Thyroid gland (tissue), 4 donors: Measurements from ENCODE around the gene ARFGEF2. TPM values are rescaled to one million over a fixed set of nuclear protein-coding genes. Genes with fewer than 3 reads are reported as not detected.

Experiments
- DNase-seq, 2 donors: peaks; one replicate each; pipeline ENCODE4 v3.0.0-alpha.2; 2019
- H3K27ac ChIP-seq, 3 donors: fragments of 200-600 bp; sonication (generic); 1 replicate in 2 of 3; 2 replicates in 1 of 3; pipeline ENCODE4 v1.5.1; 2016 to 2019; ENCODE audit warnings: mild to moderate bottlenecking in 1 of 3, moderate library complexity in 1 of 3
- H3K27me3 ChIP-seq: fragments of 200-600 bp; sonication (generic); one replicate; pipeline ENCODE4 v1.5.1; 2019
- H3K36me3 ChIP-seq, 2 donors: fragments of 200-600 bp; sonication (generic); one replicate each; pipeline ENCODE4 v1.5.1; 2016 to 2019
- H3K4me1 ChIP-seq, 2 donors: fragments of 200-600 bp; sonication (generic); one replicate each; pipeline ENCODE4 v1.5.1; 2017 to 2019
- H3K4me3 ChIP-seq, 3 donors: fragments of 200-600 bp; sonication (generic); replicated peaks in 1 of 3; 1 replicate in 2 of 3; 2 replicates in 1 of 3; pipeline ENCODE4 v1.5.1; 2016; ENCODE audit warnings: mild to moderate bottlenecking in 1 of 3
- H3K9me3 ChIP-seq: fragments of 200-600 bp; sonication (generic); one replicate; pipeline ENCODE4 v1.5.1; 2017
- CTCF ChIP-seq, 6 experiments: fragments of 200-600 bp in 3 of 6; fragments of 450-650 bp in 3 of 6; sonication (generic) in 3 of 6; IDR thresholded peaks; one replicate each; pipeline ENCODE4 v1.5.1; 2016 to 2019; ENCODE audit warnings: antibody characterized with exemption in 6 of 6, mild to moderate bottlenecking in 2 of 6, inconsistent platforms in 1 of 6, moderate library complexity in 1 of 6
- POLR2A ChIP-seq, 2 donors: fragments of 450-650 bp; IDR thresholded peaks; one replicate each; pipeline ENCODE4 v1.6.1; 2017; ENCODE audit warnings: antibody characterized with exemption in 2 of 2, mild to moderate bottlenecking in 2 of 2, moderate library complexity in 1 of 2
- WGBS, 2 donors: methylation state at CpG; one replicate each; pipeline ENCODE4 v1.1.5; 2017; 5-methylcytosine and 5-hydroxymethylcytosine counted together
- intact Hi-C: fragments of 100-400 bp; cut with DNase I; formaldehyde crosslinking; loops from one replicate; pipeline ENCODE4 v1.15.1; 2023
- total RNA-seq, 4 donors: library from RNA; depleted of rRNA; stranded (reverse); fragments of >200 nt; gene quantifications; one replicate each; pipeline ENCODE4 v1.2.3, GENCODE V29; 2016

ARFGEF2 gene
- total RNA-seq, 4 donors from 2014 or later = 92.3 to 131 (median 101) TPM

- H3K27me3 ChIP-seq = no peaks in the 10 kb centered on the region
- no peak for TF ChIP-seq POLR2A (IDR thresholded peaks at IDR 0.05)
- 95 to 96% methylated on average over 3 of the region's 3 CpGs for WGBS, 2 donors
- DNase-seq = no peak
- peaks cover 24 to 34% of the 10 kb centered on the region in 2 donors for H3K4me1 ChIP-seq
- peak overlapping the region in 2 of 3 donors; percentile 13 to 50 for H3K27ac ChIP-seq
- H3K4me3 ChIP-seq = no peak overlapping the region
- no peaks in the 10 kb centered on the region for H3K9me3 ChIP-seq
- intact Hi-C loops = no loop called here
- H3K36me3 ChIP-seq = peaks cover 0 to 13% of the 10 kb centered on the region in 2 donors
Measured at GRCh38 chr20:48944663-48945297, 23.3 kb downstream of the ARFGEF2 start.

GRCh38 chr20:48945840-48946514 is 24.5 kb downstream of the ARFGEF2 start:
- Histone ChIP-seq H3K27ac (peak overlapping the region in 2 of 3 donors; percentile 13 to 50), H3K4me1 (peaks cover 27 to 38% of the 10 kb centered on the region in 2 donors), H3K9me3 (no peaks in the 10 kb centered on the region), H3K27me3 (no peaks in the 10 kb centered on the region), H3K4me3 (no peak overlapping the region), H3K36me3 (peaks cover 2 to 13% of the 10 kb centered on the region in 2 donors)
- peak; percentile 60 to 65 for DNase-seq
- WGBS, 2 donors = 70 to 75% methylated on average over 5 to 6 of the region's 6 CpGs
- intact Hi-C loops = no loop called here
- no peak for TF ChIP-seq CTCF (IDR thresholded peaks at IDR 0.05)
- no peak for TF ChIP-seq POLR2A (IDR thresholded peaks at IDR 0.05)

GRCh38 chr20:48948612-48949011 is 27.1 kb downstream of the ARFGEF2 start:
- 87 to 89% methylated on average over 6 of the region's 6 CpGs for WGBS, 2 donors
- no peaks in the 10 kb centered on the region for H3K27me3 ChIP-seq
- DNase-seq = no peak
- H3K4me3 ChIP-seq = no peak overlapping the region
- no peaks in the 10 kb centered on the region for H3K9me3 ChIP-seq
- intact Hi-C loops = no loop called here
- TF ChIP-seq POLR2A (IDR thresholded peaks at IDR 0.05) = no peak
- peaks cover 27 to 28% of the 10 kb centered on the region in 2 donors for H3K36me3 ChIP-seq
- H3K27ac ChIP-seq = peak overlapping the region; percentile 59 to 80 (median 71)
- peaks cover 27 to 40% of the 10 kb centered on the region in 2 donors for H3K4me1 ChIP-seq

- intact Hi-C loops = no loop called here
- Histone ChIP-seq H3K27ac (peak overlapping the region; percentile 59 to 80 (median 71)), H3K4me1 (peaks cover 27 to 44% of the 10 kb centered on the region in 2 donors), H3K27me3 (no peaks in the 10 kb centered on the region), H3K36me3 (peaks cover 29 to 36% of the 10 kb centered on the region in 2 donors), H3K4me3 (no peak overlapping the region), H3K9me3 (no peaks in the 10 kb centered on the region)
- DNase-seq = peak; percentile 89 to 90
- 31 to 47% methylated on average over 7 of the region's 7 CpGs for WGBS, 2 donors
- TF ChIP-seq CTCF (IDR thresholded peaks at IDR 0.05) (peak in 2 of 6 experiments; percentile 5 to 33), POLR2A (IDR thresholded peaks at IDR 0.05) (peak in 1 of 2 donors; percentile 52)
Measured at GRCh38 chr20:48949304-48950170, 28.0 kb downstream of the ARFGEF2 start.

GRCh38 chr20:48951041-48951440 is 29.5 kb downstream of the ARFGEF2 start:
- no peaks in the 10 kb centered on the region for H3K27me3 ChIP-seq
- H3K27ac ChIP-seq = no peak overlapping the region
- WGBS, 2 donors = 83 to 91% methylated on average over 10 of the region's 10 CpGs
- DNase-seq = no peak
- no peaks in the 10 kb centered on the region for H3K9me3 ChIP-seq
- H3K36me3 ChIP-seq = peaks cover 28 to 49% of the 10 kb centered on the region in 2 donors
- H3K4me3 ChIP-seq = no peak overlapping the region
- intact Hi-C loops = no loop called here
- H3K4me1 ChIP-seq = peaks cover 21 to 32% of the 10 kb centered on the region in 2 donors
- TF ChIP-seq POLR2A (IDR thresholded peaks at IDR 0.05) (no peak), CTCF (IDR thresholded peaks at IDR 0.05) (no peak)
